H4 (cell line): Measurements from ENCODE around the gene TOE1. TPM values are rescaled to one million over a fixed set of nuclear protein-coding genes. Genes with fewer than 3 reads are reported as not detected.
"Not testable (repeated sequence)": the region's sequence is repeated elsewhere in the genome, so short reads cannot be mapped to it uniquely, and the experiment has no call there.

Experiments
- DNase-seq: peaks from one replicate; pipeline ENCODE4 v3.0.0-alpha.2; 2015; ENCODE audit warnings: low spot score
- total RNA-seq: library from RNA; depleted of rRNA; stranded (reverse); fragments of >200 nt; shearing (Covaris generic); gene quantifications from 2 replicates; pipeline ENCODE4 v1.2.3, GENCODE V29; 2014; rRNA removed

The TOE1 gene
- total RNA-seq, result 37.1 and 42.0 TPM in 2 replicates

DNA sequence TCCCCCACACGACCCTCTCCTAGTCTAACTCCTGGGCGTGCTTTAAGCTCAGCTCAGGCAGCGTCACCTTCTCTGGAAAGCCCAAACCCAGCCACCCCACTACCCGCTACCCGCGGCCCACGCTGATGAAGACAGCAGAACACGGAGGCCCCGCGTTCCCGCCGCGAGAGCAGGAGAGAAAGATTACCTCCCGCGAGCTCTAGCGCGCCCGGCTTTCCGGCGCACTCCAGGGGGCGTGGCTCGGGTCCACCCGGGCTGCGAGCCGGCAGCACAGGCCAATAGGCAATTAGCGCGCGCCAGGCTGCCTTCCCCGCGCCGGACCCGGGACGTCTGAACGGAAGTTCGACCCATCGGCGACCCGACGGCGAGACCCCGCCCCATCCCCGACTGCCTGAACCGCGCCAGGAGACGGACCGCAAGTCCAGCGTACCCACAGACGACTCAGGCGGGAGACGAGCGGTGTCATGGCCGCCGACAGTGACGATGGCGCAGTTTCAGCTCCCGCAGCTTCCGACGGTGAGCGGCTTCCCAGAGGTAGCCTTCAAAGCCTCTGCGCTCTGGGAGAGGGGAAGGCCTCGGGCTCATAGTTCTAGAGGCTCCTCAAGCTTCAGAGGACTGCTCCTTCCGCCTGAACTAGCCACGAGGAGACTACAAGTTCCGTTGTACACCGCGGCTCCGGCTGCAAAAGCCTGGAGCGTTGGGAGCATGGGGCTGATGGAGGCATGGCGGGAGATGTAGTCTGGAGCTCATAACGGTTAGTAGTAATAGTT is at the start of gene TOE1, which contains the start of gene MUTYH:
TSS of gene TOE1 (plus strand) at position 382 of the 770 bp plus-strand sequence. CDS start at position 465, 83 bp downstream.
TSS of gene MUTYH (minus strand) at position 652 of the 770 bp plus-strand sequence. CDS start 5,935 bp downstream, outside the sequence.
- peak; percentile 96 for DNase-seq

DNA sequence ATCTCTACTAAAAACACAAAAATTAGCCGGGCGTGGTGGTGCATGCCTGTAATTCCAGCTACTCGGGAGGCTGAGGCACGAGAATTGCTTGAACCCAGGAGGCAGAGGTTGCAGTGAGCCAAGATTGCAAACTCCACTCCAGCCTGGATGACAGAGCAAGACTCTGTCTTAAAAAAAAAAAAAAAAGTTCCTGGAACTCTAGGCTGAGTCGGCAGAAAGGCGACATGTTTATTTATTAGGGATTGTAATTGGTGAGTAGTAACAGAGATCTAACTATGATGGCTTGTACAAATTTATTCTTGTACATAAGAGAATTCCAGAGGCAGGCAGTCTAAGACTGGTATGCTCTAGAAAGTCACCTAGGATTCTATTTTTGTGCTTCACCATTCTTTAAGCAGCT is 49.0 kb upstream of the TOE1 start:
- DNase-seq, result not testable (repeated sequence)

DNA sequence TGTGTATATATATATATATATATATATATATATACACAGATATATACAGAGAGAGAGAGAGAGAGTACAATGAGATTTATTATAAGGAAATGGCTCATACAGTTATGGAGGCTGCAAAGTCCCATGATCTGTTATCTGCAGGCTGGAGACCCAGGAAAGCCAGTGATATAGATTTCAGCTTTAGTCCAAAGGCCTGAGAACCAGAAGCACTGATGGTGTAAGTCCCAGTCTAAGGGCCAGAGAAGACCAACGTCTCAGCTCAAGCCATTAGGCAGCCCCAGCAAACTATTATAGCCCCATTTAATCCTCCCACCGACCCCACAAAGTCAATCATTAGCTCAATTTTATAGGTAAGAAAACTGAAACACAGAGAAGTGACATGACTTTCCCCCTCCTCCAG is 48.3 kb upstream of the TOE1 start:
- DNase-seq, result no peak

DNA sequence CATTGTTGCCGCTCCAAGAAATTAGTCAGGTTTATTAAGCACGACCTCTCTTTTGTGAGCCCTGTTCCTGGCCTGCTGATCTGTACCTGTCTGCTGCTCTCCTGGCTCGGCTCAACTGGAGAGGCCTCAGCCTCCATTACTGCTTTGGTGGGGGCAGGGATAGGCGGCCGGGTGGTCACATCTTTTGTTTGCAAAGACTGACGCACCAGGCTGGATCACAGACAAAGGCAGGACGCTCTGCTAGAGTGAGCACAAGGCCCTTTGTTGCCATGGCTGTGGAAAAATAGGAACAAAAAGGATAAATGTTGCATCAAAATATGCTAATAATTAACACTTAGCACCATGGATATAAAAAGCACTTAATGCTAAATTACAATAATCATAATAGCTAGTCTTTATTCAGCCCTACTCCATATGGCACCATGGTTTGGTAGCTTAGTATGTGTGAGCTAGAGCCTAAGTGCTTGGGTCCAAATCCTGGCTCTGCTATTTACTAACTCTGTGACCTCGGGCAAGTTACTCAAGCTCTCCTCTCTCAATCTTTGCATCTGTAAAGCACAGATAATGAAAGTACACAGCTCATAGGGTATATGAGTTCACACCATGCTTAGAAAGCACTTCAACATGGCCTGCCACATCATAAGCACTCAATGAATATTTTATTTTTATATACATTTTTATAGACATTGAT is 42.2 kb upstream of the TOE1 start:
- DNase-seq, result peak; percentile 3

DNA sequence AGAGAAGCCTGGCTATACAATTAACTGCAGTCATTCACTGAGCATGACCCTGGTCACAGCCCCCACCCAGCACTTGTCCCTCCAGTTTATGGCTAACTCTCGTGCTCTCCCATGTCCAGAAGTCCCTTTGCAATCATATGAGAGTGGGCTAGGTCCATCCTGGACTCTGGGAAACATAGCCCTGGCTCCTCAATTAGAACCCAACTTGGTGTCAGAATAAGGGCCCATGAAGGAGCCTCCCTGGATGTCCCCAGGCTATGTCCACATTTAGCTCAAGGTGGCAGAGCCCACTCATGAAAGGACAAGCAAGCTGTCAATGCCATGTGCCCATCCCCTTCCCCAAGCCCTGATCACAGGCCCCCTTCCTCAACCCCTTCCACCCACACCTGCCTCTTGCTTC is 40.7 kb upstream of the TOE1 start:
- DNase-seq, result no peak

DNA sequence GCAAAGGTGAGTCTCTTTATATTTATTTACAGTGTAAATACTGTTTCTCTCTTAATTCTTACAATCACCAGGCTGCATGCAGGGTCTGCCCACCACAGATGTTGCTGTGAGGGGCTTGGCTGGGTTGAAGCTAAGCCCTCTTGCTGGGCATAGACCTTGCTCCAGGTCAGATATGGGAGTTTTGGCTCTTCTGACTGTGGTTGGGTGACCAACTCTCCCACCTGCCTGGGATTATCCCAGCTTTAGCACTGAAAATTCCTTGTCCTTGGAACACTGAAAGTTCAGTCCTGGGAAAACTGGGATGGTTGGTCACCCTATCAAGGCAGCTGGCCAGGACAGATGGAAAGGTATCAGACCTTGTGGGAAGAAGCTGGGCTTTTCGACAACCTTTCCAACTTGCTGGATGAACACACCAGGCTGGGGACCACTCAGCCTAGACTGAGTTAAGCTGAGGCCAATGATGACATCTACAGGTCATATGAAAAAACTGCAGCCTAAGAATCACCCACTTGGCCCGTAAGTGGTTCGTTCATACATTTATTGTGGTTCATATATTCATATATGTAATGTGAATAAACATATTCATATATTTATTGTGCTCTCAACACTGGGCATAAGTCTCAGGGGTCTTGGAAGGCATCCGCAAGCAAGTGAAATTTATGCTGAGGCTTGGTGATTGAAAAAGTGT is 39.8 kb upstream of the TOE1 start:
- peak; percentile 80 for DNase-seq

DNA sequence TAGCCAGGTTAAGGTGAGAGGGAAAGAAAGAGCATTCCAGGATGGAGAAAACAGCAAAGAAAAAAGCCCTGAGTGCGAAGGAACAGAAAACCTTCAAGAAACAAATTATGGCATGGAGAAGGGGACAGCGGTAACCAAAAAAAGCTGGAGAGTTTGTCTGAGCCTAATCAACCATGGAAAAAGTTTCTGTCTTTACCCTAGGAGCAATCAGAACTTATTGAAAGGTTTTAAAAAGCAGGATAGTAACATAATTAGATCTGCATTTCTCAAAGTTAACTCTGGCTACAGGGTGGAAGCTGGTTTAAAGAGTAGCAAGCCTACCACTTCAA is 39.3 kb upstream of the TOE1 start:
- no peak for DNase-seq

DNA sequence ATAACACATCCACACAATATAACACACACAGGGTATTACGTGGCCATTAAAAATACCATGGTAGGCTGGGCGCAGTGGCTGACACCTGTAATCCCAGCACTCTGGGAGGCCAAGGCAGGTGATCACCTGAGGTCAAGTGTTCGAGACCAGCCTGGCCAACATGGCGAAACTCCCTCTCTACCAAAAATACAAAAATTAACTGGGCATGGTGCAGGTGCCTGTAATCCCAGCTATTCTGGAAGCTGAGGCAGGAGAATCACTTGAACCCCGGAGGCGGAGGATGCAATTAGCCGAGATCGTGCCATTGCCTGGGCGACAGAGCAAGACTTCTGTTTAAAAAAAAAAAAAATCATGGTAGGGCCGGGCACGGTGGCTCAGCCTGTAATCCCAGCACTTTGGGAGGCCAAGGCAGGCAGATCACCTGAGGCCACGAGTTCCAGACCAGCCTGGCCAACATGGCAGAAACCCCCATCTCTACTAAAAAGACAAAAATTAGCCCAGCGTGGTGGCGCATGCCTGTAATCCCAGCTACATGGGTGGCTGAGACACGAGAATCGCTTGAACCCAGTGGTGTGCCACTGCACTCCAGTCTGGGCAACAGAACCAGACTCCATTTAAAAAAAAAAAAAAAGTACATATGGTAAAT is 37.3 kb upstream of the TOE1 start:
- no peak for DNase-seq

DNA sequence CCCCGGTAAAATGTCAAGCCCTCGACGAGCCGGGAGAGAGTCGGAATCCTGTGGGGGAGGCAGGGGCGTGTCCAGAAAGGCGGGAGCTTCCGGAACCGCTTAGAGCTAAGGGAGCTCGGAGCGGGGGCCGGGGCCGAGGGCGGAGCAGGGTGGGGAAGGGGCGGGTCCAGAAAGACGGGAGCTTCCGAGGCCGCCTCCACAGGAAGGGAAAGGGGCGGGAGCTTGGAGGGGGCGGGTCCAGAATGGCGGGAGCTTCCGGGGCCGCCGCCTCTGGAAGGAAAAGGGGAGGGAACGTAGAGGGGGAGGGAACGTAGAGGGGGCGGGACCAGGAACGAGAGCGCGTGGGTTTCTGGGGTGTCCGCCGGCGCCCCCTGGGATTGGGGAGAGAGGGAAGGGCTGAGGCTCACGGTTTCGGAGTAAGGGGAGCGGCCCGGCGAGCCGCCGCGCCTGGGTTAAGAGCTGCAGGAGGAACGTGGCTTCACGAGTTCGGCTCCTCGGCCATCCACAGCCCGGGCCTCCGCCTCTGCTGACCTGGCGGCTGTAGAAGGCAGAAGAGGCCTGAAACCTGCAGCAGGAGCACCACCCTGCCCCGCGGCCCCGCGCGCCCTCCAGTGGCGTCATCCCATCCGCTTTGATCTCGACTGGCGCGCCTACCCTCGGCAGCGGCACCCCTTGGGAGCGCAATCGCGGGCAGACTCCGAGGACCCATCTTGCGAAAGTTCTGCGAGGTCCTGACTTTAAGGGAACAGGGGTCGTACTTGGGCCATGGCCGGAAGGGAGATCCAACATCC is 36.3 kb upstream of the TOE1 start:
- DNase-seq, result peak; percentile 92

DNA sequence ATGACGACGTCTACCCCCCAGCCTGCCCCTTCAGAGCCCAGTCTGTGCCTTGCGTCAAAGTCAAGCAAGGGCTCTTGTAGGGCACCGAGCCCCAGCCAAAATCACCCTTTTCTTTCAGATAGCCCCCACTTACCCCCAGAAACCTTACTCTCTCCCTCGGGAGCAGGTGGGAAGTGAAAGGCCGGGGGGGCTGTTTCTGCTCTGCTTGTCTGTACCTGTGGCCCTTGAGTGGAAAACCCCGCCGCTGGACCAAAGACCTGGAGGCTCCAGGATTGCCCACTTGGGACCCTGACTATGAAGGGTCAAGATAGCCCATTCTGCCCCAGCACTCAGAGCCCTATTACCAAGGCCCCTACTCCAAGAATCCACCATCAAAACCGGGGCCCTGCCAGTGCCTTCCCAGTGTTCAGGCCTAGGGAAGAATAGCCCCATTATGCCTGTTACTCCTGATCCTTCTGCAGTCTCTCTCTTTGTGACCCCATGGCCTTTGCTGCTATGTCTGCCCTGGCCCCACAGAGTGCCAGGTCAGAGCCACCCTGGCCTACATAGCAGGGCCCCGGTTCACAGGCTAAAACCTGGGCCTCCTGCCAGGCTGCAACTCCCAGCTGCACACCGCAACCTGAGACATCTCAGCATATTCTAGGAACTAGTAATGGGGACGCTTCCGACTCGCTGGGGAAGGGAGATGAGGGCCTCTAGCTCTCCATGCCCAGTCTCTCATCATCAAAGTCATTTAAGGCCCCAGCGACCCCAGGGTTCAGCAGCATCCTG is 35.5 kb upstream of the TOE1 start:
- peak; percentile 37 for DNase-seq

DNA sequence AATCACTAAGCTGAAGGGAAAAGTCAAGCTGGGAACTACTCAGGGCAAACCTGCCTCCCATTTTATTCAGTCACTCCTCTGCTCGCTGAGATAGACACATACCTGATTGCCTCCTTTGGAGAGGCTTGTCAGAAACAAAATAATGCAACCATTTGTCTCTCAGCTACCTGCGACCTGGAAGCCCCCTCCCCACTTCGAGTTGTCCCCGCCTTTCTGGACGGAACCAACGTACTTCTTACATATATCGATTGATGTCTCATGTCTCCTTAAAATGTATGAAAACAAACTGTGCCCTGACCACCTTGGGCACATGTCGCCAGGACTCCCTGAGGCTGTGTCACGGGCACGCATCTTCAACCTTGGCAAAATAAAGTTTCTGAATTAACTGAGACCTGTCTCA is 34.7 kb upstream of the TOE1 start:
- DNase-seq, result peak; percentile 2

DNA sequence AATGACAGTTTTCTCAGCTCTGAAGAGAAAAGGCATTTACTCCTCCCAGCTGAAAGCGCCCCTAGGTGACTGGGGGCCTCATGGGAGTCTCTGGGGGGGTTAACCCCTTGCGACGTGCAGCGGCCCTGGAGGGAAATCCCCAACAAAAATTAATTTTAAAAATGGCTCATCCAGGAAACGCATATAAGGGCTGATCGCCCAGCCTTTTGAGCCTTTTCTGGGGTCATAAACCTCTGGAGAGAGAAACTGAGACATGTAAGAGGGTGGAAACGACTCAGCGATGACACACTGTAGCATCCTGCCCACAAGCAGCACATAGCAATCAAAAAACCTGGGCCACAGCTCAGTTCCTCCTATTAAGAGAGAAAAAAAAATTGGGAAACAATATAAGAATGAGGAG is 33.7 kb upstream of the TOE1 start:
- no peak for DNase-seq

DNA sequence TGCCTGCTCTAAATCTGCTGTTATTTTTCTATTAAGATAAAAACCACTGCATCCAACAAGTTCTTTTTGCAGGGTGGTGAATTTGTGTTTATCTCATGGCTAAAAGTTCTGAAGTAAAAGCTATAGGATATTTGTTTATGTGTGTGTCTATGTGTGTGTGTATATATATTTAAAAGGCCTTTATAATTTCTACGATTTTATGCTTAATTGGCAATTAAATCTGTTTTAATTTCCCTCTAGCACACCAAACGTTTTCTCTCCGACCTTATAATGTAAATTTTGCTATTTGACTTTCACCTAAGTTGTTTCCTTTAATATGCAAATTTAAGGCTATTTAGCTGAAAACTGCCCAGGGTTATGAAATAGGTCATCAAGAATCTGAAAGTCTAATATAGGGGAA is 33.1 kb upstream of the TOE1 start:
- no peak for DNase-seq

DNA sequence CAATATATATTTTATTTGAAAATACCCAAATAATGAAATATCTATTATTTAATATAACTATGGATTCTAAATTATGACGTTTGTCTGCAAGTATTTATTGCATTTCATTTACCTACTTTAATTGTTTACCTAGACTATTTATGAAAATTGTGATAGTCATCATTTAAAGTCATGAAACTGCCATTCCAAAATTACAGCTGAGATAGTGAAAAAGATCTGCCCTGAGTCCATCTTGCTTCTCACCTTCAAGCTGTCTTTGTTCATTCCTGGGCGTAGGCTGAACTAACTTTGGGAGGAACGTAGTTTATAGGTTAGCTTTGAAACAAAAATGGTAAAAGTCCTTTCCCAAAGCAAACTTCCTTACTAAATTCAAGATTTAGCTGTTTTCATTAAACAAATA is 25.7 kb upstream of the TOE1 start:
- no peak for DNase-seq

DNA sequence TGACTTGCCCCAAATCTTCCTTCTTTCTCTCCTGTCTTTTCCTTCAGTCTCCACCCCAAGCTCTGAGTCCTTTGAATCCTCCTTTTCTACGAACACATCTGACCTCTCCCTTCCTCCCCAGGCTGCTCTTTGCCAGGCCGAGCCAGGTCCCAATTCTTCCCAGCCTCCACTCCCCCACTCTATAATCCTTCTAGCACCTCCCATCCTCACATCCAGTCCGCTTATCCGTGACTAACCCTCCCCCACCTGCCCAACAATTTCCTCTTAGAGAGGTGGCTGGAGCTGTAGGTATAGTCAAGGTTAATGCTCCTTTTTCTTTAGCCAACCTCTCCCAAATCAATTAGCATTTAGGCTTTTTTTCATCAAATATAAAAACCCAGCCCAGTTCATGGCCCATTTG is 22.8 kb upstream of the TOE1 start:
- DNase-seq, result no peak

DNA sequence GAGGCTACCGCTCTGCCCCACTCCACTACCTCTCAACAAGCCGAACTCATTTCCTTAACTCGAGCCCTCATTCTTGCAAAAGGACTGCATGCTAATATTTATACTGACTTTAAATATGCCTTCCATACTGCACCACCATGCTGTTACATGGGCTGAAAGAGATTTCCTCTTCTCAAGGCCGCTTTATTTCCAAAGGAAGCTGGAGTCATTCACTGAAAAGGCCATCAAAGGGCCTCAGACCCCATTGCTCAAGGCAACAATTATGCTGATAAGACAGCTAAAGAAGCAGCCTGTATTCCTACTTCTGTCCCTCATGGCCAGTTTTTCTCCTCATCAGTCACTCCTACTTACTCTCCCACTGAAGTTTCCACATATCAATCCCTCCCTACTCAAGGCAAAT is 20.2 kb upstream of the TOE1 start:
- no peak for DNase-seq

DNA sequence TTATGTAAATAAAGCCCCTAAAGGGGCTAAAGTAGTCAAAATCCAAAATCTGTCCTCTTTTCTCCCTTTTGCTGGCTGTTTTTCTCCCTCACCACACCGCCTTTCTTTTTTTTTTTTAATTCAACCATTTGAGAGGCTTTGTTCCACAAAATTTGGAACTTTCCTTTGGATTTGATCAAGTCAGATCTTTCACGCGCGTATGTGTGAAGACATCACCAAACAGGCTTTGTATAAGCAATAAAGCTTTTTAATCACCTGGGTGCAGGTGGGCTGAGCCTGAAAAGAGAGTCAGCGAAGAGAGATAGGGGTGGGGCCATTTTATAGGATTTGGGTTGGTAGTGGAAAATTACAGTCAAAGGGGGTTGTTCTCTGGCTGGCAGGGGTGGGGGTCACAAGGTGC is 18.5 kb upstream of the TOE1 start:
- no peak for DNase-seq

DNA sequence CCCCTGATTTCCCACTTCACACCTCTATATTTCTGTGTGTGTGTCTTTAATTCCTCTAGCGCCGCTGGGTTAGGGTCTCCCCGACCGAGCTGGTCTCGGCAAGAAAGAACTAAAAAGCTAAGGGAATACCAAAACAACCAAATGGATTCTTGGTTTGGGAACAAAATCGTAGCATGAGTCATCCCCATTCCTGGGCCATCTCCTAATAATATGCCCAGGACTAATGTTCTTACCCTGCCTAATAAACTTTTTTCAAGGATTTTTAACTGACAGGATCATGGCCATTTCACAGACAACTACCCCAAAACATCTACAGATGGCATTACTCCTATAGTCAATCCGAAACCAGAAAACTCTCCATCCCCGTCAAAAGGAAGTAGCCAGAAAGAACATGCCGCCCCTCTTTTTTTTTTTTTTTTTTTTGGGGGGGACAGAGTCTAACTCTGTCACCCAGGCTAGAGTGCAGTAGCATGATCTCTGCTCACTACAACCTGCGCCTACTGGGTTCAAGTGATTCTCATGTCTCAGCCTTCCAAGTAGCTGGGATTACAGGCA is 17.4 kb upstream of the TOE1 start:
- no peak for DNase-seq

DNA sequence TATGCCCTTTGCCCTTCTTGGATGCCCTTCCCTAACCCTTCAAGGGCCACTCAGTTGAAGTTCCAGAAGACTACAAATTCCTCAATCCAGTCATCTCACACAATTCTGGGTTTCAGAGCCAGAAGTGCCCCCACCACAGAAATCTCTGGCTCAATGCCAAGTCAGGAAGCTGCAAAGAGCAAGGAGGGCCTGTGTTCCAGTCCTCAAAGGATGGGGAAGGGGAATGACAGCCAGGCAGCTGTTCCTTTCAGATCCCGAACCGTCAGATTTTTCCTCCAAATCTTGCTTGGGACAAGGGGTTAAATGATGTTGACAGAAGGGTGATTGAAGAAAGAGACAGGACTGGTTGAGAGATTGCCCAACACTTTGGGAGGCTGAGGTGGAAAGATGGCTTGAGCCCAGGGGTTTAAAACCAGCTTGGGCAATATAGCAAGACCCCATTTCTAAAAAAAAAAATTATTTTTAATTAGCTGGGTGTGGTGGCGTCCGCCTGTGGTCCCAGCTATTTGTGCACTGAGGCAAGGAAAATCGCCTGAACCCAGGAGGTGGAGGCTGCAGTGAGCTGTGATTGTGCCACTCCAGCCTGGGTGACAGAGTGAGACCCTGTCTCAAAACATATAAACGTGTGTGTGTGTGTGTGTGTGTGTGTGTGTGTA is 14.0 kb upstream of the TOE1 start:
- DNase-seq, result no peak
